ENCODE measurements around the gene TAC1. TPM values are rescaled to one million over a fixed set of nuclear protein-coding genes. Genes with fewer than 3 reads are reported as not detected.

The TAC1 gene, protein sequence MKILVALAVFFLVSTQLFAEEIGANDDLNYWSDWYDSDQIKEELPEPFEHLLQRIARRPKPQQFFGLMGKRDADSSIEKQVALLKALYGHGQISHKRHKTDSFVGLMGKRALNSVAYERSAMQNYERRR
- 1 to 10 TPM in 2 of 3 donors, under 1 TPM in 1; 0.32 to 5.9 (median 2.8) TPM for total RNA-seq

DNA sequence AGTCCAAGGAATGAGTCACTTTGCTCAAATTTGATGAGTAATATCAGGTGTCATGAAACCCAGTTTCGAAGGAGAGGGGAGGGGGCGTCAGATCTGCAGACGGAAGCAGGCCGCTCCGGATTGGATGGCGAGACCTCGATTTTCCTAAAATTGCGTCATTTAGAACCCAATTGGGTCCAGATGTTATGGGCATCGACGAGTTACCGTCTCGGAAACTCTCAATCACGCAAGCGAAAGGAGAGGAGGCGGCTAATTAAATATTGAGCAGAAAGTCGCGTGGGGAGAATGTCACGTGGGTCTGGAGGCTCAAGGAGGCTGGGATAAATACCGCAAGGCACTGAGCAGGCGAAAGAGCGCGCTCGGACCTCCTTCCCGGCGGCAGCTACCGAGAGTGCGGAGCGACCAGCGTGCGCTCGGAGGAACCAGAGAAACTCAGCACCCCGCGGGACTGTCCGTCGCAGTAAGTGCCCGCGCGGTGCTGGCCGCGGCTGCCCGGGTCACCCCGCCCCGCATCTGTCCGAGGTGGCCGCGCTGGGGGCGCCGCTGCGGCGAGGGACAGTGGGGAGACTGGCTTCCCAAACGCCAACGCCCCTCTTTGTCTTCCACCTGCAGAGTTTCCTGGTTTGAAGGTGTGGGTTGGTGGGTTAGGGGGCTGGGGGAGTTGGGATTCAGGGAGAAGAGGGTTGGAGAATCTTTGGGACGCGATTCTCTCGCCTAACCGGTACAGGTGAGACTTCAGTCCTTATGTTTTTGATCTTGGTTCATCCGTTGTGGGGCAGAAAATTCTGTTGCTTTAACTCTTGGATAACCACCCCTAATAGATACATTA, at the start of gene TAC1:
Gene TAC1 (plus strand): TSS at position 351 of the 829 bp plus-strand sequence. CDS start 527 bp downstream, outside the sequence.
- intact Hi-C loops (cut with DNase I; ENCODE audit: low total_unique reads), result no loop called here
- Histone ChIP-seq H3K4me3 (peak within 1 kb of the TSS in 2 of 3 donors; percentile 46 to 61), H3K27me3 (peaks cover 0 to 39% of the 10 kb centered on the region in 2 donors), H3K36me3 (peaks cover 3% of the 10 kb centered on the region), H3K4me1 (no peaks in the 10 kb centered on the region), H3K9me3 (no peaks in the 10 kb centered on the region), H3K27ac (no peak within 1 kb of the TSS)
- TF ChIP-seq POLR2A (IDR thresholded peaks at IDR 0.05) (no peak), POLR2AphosphoS5 (IDR thresholded peaks at IDR 0.05) (no peak)
- TF ChIP-seq, protein P1, sequence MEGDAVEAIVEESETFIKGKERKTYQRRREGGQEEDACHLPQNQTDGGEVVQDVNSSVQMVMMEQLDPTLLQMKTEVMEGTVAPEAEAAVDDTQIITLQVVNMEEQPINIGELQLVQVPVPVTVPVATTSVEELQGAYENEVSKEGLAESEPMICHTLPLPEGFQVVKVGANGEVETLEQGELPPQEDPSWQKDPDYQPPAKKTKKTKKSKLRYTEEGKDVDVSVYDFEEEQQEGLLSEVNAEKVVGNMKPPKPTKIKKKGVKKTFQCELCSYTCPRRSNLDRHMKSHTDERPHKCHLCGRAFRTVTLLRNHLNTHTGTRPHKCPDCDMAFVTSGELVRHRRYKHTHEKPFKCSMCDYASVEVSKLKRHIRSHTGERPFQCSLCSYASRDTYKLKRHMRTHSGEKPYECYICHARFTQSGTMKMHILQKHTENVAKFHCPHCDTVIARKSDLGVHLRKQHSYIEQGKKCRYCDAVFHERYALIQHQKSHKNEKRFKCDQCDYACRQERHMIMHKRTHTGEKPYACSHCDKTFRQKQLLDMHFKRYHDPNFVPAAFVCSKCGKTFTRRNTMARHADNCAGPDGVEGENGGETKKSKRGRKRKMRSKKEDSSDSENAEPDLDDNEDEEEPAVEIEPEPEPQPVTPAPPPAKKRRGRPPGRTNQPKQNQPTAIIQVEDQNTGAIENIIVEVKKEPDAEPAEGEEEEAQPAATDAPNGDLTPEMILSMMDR (IDR thresholded peaks at IDR 0.05), result no peak
- DNase-seq (ENCODE audit: low spot score in 2 of 2), result no peak

DNA sequence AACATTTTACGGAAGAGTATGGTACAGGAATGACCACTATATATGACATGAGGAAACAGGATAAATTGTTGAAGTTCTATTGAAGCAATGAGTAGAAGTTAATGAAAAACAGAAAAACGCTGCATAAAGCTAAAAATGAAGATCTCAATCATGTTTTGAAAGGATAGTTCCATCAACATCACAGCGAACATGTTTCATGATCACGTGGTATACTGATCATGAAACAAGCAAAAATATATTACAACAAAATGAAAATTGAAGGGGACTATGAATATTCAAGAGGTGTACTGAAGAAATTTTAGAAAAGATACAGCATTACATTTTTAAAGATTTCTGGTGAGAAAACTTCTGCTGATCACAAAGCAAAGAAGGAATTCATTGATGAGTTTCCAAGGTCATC, 45.9 kb upstream of the TAC1 start:
- Histone ChIP-seq H3K27ac (no peak overlapping the region), H3K9me3 (no peaks in the 10 kb centered on the region)
- intact Hi-C loops (cut with DNase I; ENCODE audit: low total_unique reads), result no loop called here

DNA sequence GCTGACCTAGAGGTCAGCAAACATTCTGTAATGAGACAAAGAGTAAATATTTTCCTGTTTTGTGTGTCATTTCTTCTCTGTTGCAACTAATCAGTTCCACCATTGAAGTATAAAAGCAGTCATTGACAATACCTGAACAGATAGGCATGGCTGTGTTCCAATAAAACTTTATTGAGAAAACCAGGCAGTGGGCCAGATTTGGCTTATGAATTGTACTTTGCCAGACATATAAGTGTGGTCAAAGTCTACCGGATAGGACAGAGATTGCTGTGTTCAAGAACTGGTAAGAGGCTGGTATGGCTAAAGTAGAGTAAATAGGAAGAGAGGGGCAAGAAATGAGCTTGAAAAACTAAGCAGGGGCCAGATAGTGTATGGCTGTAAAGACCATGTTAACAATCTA, 38.3 kb upstream of the TAC1 start:
- no peaks in the 10 kb centered on the region for H3K4me1 ChIP-seq
- intact Hi-C loops (cut with DNase I; ENCODE audit: low total_unique reads), result no loop called here
- H3K4me3 ChIP-seq, result no peak overlapping the region
- DNase-seq (ENCODE audit: low spot score in 2 of 2), result no peak
- H3K36me3 ChIP-seq, result no peaks in the 10 kb centered on the region
- no peaks in the 10 kb centered on the region for H3K9me3 ChIP-seq
- TF ChIP-seq, protein P1 (IDR thresholded peaks at IDR 0.05), result no peak
- no peak for TF ChIP-seq POLR2AphosphoS5 (IDR thresholded peaks at IDR 0.05)
- no peak for TF ChIP-seq POLR2A (IDR thresholded peaks at IDR 0.05)
- no peak overlapping the region for H3K27ac ChIP-seq
- H3K27me3 ChIP-seq, result no peaks in the 10 kb centered on the region

More for the DNA sequence above, 45.9 kb upstream of the TAC1 start:
- H3K4me1 ChIP-seq, result no peaks in the 10 kb centered on the region
- H3K4me3 ChIP-seq, result no peak overlapping the region
- TF ChIP-seq POLR2AphosphoS5 (IDR thresholded peaks at IDR 0.05), result no peak
- TF ChIP-seq, protein P1 (IDR thresholded peaks at IDR 0.05), result no peak
- TF ChIP-seq POLR2A (IDR thresholded peaks at IDR 0.05), result no peak
- H3K36me3 ChIP-seq, result no peaks in the 10 kb centered on the region
- no peak for DNase-seq (ENCODE audit: low spot score in 2 of 2)
- no peaks in the 10 kb centered on the region for H3K27me3 ChIP-seq

DNA sequence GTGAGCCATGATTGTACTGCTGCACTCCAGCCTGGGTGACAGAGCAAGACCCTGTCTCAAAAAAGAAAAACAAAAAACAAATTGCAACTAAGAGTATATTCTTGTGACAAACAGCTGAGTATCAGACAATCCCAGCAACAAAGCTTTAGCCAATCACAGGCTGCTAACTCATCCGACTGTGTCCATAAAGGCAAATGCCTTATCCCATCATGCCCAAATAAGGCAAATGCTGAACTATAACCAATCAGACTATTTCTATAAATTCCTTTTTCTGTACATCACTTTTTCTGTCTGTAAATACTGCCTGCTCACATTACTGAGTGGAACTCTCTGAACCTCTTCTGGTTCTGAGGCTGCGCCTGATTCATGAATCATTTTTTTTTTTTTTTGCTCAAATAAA, 37.5 kb upstream of the TAC1 start:
- intact Hi-C loops (cut with DNase I; ENCODE audit: low total_unique reads), result no loop called here
- no peaks in the 10 kb centered on the region for H3K4me1 ChIP-seq
- no peak overlapping the region for H3K4me3 ChIP-seq
- TF ChIP-seq POLR2AphosphoS5 (IDR thresholded peaks at IDR 0.05) (no peak), POLR2A (IDR thresholded peaks at IDR 0.05) (no peak)
- TF ChIP-seq, protein P1 (IDR thresholded peaks at IDR 0.05), result no peak
- H3K27me3 ChIP-seq, result no peaks in the 10 kb centered on the region
- H3K36me3 ChIP-seq, result no peaks in the 10 kb centered on the region
- no peak overlapping the region for H3K27ac ChIP-seq
- DNase-seq (ENCODE audit: low spot score in 2 of 2), result no peak
- H3K9me3 ChIP-seq, result no peaks in the 10 kb centered on the region

DNA sequence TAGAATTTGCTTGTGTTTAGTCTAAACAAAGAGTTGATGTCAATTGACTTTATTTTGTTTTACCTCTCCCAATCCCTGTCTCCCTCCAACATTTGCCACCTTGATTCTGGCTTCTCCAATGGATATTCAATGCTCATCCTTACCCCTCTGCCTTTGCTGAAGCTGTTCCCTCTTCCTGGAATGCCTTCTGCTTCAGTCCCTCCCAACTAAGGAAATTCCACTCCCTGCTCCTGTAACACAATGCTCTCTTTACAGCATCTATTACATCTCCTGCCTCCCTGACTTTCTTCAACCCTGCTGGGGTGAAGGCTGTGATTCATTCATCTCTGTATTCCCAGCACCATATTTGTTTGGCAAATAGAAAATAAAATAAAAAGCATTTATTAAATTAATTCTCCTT, 34.5 kb upstream of the TAC1 start:
- TF ChIP-seq, protein P1 (IDR thresholded peaks at IDR 0.05), result no peak
- TF ChIP-seq POLR2A (IDR thresholded peaks at IDR 0.05) (no peak), POLR2AphosphoS5 (IDR thresholded peaks at IDR 0.05) (no peak)
- intact Hi-C loops (cut with DNase I; ENCODE audit: low total_unique reads), result no loop called here
- DNase-seq (ENCODE audit: low spot score in 2 of 2), result no peak
- H3K4me1 ChIP-seq, result no peaks in the 10 kb centered on the region
- no peaks in the 10 kb centered on the region for H3K27me3 ChIP-seq
- no peak overlapping the region for H3K27ac ChIP-seq
- H3K4me3 ChIP-seq, result no peak overlapping the region
- no peaks in the 10 kb centered on the region for H3K36me3 ChIP-seq
- no peaks in the 10 kb centered on the region for H3K9me3 ChIP-seq
